SU-DHL-6 (cell line): Measurements from ENCODE around the gene SHISA9.

Source experiments
- H2AFZ ChIP-seq: fragments of 200-600 bp; sonication (generic); 2 replicates; pipeline ENCODE4 v1.6.1; 2014; ENCODE audit warnings: low read depth, mild to moderate bottlenecking, moderate library complexity, mixed read lengths, antibody characterized with exemption, low read length; ENCODE audit not compliant: severe bottlenecking
- H3F3A ChIP-seq: fragments of 200-600 bp; shearing (Covaris generic); 2 replicates; pipeline ENCODE4 v1.6.0; 2016; ENCODE audit warnings: antibody characterized with exemption, mild to moderate bottlenecking; ENCODE audit not compliant: insufficient read depth
- H3K27ac ChIP-seq: fragments of 200-600 bp; sonication (generic); 2 replicates; pipeline ENCODE4 v1.5.1; 2016; ENCODE audit warnings: low read depth, mild to moderate bottlenecking, low read length, moderate library complexity, mixed read lengths
- H3K27me3 ChIP-seq: fragments of 200-600 bp; sonication (generic), shearing (Covaris generic); 2 replicates; pipeline ENCODE4 v1.6.0; 2014; ENCODE audit warnings: mild to moderate bottlenecking, low read length
- H3K36me3 ChIP-seq: fragments of 200-600 bp; sonication (generic); 2 replicates; pipeline ENCODE4 v1.6.1; 2014; ENCODE audit warnings: mild to moderate bottlenecking, low read length, mixed read lengths
- H3K4me2 ChIP-seq: fragments of 300-600, 200-600 bp; shearing (Covaris generic), sonication (generic); 2 replicates; pipeline ENCODE4 v1.6.0; 2014; ENCODE audit warnings: low read length, low read depth, mild to moderate bottlenecking; ENCODE audit not compliant: poor library complexity, severe bottlenecking
- H3K4me3 ChIP-seq: fragments of 200-600 bp; sonication (generic); 2 replicates; pipeline ENCODE4 v1.5.1; 2014; ENCODE audit warnings: antibody characterized with exemption, low read length, mild to moderate bottlenecking, mixed read lengths; ENCODE audit not compliant: insufficient read depth, poor library complexity, severe bottlenecking
- H3K79me2 ChIP-seq: fragments of 200-600 bp; sonication (generic); 2 replicates; pipeline ENCODE4 v1.6.1; 2014; ENCODE audit warnings: mild to moderate bottlenecking, low read length, moderate library complexity; ENCODE audit not compliant: insufficient read depth
- H3K9ac ChIP-seq: fragments of 200-600 bp; sonication (generic); 2 replicates; pipeline ENCODE4 v1.7.0; 2014; ENCODE audit warnings: mild to moderate bottlenecking, low read length
- H3K9me2 ChIP-seq: fragments of 200-600 bp; sonication (generic); replicated peaks from 2 replicates; pipeline ENCODE4 v1.6.1; 2014; ENCODE audit warnings: low read length; ENCODE audit not compliant: insufficient read depth
- H3K9me3 ChIP-seq: fragments of 200-600 bp; sonication (generic); 2 replicates; pipeline ENCODE4 v1.6.1; 2014; ENCODE audit warnings: low read length, mixed read lengths; ENCODE audit not compliant: insufficient read depth
- H4K20me1 ChIP-seq: fragments of 200-600 bp; sonication (generic); 2 replicates; pipeline ENCODE4 v1.6.1; 2014; ENCODE audit warnings: low read depth, mild to moderate bottlenecking, antibody characterized with exemption, low read length, moderate library complexity, mixed read lengths
- EZH2phosphoT487 ChIP-seq: fragments of 200-600 bp; sonication (generic), shearing (Covaris generic); conservative IDR thresholded peaks from 2 replicates; pipeline ENCODE4 v1.6.1; 2018; ENCODE audit warnings: mild to moderate bottlenecking, antibody characterized with exemption, low read length, moderate library complexity, mixed read lengths
- TF ChIP-seq, protein P1 (sequence below): fragments of 200-600 bp; sonication (generic); IDR thresholded peaks from one replicate; pipeline ENCODE4 v1.5.1; 2017; ENCODE audit warnings: antibody characterized with exemption, mild to moderate bottlenecking, low read length, moderate library complexity; ENCODE audit not compliant: insufficient read depth, poor library complexity, severe bottlenecking

The SHISA9 gene

DNA sequence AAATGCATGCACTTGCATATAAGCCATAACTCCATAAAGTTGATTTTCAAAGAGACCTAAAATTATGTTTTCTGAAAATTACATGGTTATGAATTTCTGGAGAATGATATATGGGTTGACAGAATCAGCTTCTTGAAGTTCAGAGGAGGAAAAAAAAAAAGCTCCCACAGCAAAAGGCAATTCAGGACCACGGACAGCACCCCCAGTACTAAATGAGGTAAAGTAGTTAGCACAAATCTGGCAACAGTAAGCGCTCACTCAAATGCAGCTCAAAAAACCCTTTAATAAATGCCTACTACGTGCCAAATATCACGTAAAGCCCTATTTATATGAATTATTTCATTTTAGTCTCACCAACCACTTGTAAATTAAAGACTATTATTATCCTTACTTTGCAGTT is 135.2 kb downstream of the SHISA9 start:
- no peak overlapping the region for H3K4me2 ChIP-seq
- no peak overlapping the region for H3K4me3 ChIP-seq
- H3F3A ChIP-seq: no peaks in the 10 kb centered on the region
- no peaks in the 10 kb centered on the region for H4K20me1 ChIP-seq
- no peak overlapping the region for H3K27ac ChIP-seq
- H2AFZ ChIP-seq: no peak overlapping the region
- H3K27me3 ChIP-seq: no peaks in the 10 kb centered on the region
- no peaks in the 10 kb centered on the region for H3K9me3 ChIP-seq
- no peaks in the 10 kb centered on the region for H3K36me3 ChIP-seq
- no peaks in the 10 kb centered on the region for H3K9me2 ChIP-seq
- TF ChIP-seq EZH2phosphoT487: no peak
- TF ChIP-seq, protein P1, sequence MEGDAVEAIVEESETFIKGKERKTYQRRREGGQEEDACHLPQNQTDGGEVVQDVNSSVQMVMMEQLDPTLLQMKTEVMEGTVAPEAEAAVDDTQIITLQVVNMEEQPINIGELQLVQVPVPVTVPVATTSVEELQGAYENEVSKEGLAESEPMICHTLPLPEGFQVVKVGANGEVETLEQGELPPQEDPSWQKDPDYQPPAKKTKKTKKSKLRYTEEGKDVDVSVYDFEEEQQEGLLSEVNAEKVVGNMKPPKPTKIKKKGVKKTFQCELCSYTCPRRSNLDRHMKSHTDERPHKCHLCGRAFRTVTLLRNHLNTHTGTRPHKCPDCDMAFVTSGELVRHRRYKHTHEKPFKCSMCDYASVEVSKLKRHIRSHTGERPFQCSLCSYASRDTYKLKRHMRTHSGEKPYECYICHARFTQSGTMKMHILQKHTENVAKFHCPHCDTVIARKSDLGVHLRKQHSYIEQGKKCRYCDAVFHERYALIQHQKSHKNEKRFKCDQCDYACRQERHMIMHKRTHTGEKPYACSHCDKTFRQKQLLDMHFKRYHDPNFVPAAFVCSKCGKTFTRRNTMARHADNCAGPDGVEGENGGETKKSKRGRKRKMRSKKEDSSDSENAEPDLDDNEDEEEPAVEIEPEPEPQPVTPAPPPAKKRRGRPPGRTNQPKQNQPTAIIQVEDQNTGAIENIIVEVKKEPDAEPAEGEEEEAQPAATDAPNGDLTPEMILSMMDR: no peak
- H3K79me2 ChIP-seq: no peaks in the 10 kb centered on the region
- H3K9ac ChIP-seq: no peak overlapping the region

DNA sequence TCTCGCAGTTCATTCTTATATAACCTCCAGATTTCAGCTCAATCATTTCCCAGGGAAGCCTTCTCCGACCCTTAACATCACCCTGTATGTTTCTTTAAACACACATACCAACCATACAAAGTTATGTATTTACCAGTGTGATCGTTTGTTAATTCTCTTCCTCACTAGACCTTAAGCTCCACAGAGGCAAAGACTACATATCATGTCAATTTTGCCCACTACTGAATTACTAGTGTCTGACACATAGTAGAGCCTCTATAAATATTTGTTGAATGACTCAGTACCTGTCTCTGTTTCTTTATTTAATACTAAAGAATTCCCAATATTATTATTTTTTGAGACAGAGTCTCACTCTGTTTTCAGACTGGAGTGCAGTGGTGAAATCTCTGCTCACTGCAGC is 137.2 kb downstream of the SHISA9 start:
- no peaks in the 10 kb centered on the region for H4K20me1 ChIP-seq
- no peaks in the 10 kb centered on the region for H3K79me2 ChIP-seq
- H3K36me3 ChIP-seq: no peaks in the 10 kb centered on the region
- H3F3A ChIP-seq: no peaks in the 10 kb centered on the region
- H3K9ac ChIP-seq: no peak overlapping the region
- H3K27me3 ChIP-seq: no peaks in the 10 kb centered on the region
- no peak overlapping the region for H3K27ac ChIP-seq
- H3K9me3 ChIP-seq: no peaks in the 10 kb centered on the region
- H3K4me2 ChIP-seq: no peak overlapping the region
- H3K9me2 ChIP-seq: no peaks in the 10 kb centered on the region
- H2AFZ ChIP-seq: no peak overlapping the region
- TF ChIP-seq EZH2phosphoT487: no peak
- TF ChIP-seq, protein P1: no peak
- H3K4me3 ChIP-seq: no peak overlapping the region

DNA sequence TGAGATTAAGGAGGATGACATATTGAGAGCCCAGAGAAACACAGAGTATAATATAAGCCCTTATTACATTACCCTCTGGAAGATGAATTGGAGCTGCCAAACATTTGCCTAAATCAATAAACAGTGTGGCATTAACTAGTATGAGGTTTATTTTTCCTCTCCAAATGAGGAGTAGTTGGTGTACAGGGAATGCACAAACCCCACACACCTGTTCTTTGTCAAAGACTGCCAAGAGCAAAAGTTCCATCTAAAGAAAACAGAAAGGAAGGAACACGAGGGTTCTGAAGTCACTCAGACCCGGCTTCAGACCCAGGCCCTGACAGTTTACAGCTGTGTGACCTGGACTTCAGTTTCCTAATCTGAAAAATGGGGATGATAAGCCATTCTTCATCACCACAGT is 138.1 kb downstream of the SHISA9 start:
- TF ChIP-seq EZH2phosphoT487: no peak
- TF ChIP-seq, protein P1: no peak
- Histone ChIP-seq H3K36me3 (no peaks in the 10 kb centered on the region), H3K9ac (no peak overlapping the region), H3K4me2 (no peak overlapping the region), H3K79me2 (no peaks in the 10 kb centered on the region), H2AFZ (no peak overlapping the region), H3K27me3 (no peaks in the 10 kb centered on the region), H3K9me2 (no peaks in the 10 kb centered on the region), H4K20me1 (no peaks in the 10 kb centered on the region), H3K4me3 (no peak overlapping the region), H3K9me3 (no peaks in the 10 kb centered on the region), H3F3A (no peaks in the 10 kb centered on the region), H3K27ac (no peak overlapping the region)

DNA sequence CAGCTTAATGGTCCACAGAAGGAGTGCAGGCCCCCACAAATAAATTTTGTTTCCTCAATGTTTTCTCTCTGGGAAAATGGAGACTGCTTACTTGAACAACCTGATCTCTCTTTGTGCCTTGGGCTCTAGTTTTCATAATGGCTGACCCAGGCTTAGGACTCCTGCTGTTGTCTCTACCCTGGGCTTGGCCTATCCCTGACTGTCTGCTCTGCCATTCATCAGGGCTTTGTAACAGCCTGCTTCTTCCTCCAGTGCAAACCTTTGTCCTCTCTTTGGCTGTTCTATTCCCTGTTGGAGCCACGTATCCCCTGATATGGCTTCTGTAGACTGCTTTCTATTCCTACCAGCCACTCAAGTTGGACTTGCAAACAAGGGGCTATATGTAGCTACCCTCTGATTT is 139.8 kb downstream of the SHISA9 start:
- Histone ChIP-seq H3K27ac (no peak overlapping the region), H3K9me3 (no peaks in the 10 kb centered on the region), H3K36me3 (no peaks in the 10 kb centered on the region), H3F3A (no peaks in the 10 kb centered on the region), H3K9ac (no peak overlapping the region), H3K4me2 (no peak overlapping the region), H3K27me3 (no peaks in the 10 kb centered on the region), H3K9me2 (no peaks in the 10 kb centered on the region), H2AFZ (no peak overlapping the region), H3K4me3 (no peak overlapping the region), H4K20me1 (no peaks in the 10 kb centered on the region), H3K79me2 (no peaks in the 10 kb centered on the region)
- TF ChIP-seq, protein P1: no peak
- TF ChIP-seq EZH2phosphoT487: no peak
